ENCODE measurements around the gene ZNF669.

DNA sequence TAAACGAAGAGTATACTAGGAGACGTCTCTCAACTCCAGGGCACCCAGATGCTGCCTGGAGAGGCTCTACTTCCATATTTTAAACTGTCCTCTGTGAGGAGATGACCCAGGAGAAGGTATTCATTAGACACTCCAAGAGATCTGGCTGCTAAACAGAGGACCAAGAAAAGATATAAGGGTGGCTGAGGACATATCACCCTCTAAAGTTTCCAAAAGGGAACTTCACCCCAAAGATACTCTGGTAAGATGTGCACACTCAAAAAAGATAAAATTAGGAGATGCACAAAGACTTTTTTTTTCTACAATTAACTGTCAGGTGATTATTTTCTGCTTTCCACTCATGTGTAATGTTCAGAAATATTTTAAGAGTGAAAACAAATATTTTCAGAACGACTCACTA lies 26.9 kb downstream of the ZNF669 start:
- TF ChIP-seq, protein P1, sequence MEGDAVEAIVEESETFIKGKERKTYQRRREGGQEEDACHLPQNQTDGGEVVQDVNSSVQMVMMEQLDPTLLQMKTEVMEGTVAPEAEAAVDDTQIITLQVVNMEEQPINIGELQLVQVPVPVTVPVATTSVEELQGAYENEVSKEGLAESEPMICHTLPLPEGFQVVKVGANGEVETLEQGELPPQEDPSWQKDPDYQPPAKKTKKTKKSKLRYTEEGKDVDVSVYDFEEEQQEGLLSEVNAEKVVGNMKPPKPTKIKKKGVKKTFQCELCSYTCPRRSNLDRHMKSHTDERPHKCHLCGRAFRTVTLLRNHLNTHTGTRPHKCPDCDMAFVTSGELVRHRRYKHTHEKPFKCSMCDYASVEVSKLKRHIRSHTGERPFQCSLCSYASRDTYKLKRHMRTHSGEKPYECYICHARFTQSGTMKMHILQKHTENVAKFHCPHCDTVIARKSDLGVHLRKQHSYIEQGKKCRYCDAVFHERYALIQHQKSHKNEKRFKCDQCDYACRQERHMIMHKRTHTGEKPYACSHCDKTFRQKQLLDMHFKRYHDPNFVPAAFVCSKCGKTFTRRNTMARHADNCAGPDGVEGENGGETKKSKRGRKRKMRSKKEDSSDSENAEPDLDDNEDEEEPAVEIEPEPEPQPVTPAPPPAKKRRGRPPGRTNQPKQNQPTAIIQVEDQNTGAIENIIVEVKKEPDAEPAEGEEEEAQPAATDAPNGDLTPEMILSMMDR (IDR thresholded peaks at IDR 0.05): no peak
- TF ChIP-seq POLR2A (IDR thresholded peaks at IDR 0.05): no peak

Measured in testis (tissue), 2 donors.